ENCODE data around the gene LMBRD1.

Gene LMBRD1

GRCh38 chr6:69783108-69783507 is 13.7 kb downstream of the LMBRD1 start:
- Histone ChIP-seq H3K9ac (no peak overlapping the region), H3K27ac (no peak overlapping the region), H3K4me2 (no peak overlapping the region), H4K20me1 (ENCODE audit: insufficient read depth) (no peaks in the 10 kb centered on the region), H3K27me3 (ENCODE audit: insufficient read depth, low read depth) (no peaks in the 10 kb centered on the region), H3K4me3 (IDR thresholded peaks at IDR 0.05; ENCODE audit: insufficient read depth, low read depth, low read length) (no peak overlapping the region), H2AFZ (ENCODE audit: low read depth) (no peak overlapping the region), H3K79me2 (ENCODE audit: insufficient read depth, low read depth) (no peaks in the 10 kb centered on the region), H3K36me3 (ENCODE audit: insufficient read depth) (no peaks in the 10 kb centered on the region), H3K4me1 (ENCODE audit: low read depth, poor library complexity, severe bottlenecking) (peaks cover 10% of the 10 kb centered on the region)
- no peak for TF ChIP-seq CTCF (conservative IDR thresholded peaks at IDR 0.05; ENCODE audit: low read depth, low read length)

- peaks cover 10% of the 10 kb centered on the region for H3K4me1 ChIP-seq (ENCODE audit: low read depth, poor library complexity, severe bottlenecking)
- H3K79me2 ChIP-seq (ENCODE audit: insufficient read depth, low read depth): no peaks in the 10 kb centered on the region
- H3K4me3 ChIP-seq (IDR thresholded peaks at IDR 0.05; ENCODE audit: insufficient read depth, low read depth, low read length): no peak overlapping the region
- no peak overlapping the region for H3K4me2 ChIP-seq
- H3K9ac ChIP-seq: no peak overlapping the region
- no peak overlapping the region for H3K27ac ChIP-seq
- H3K27me3 ChIP-seq (ENCODE audit: insufficient read depth, low read depth): no peaks in the 10 kb centered on the region
- H2AFZ ChIP-seq (ENCODE audit: low read depth): no peak overlapping the region
- TF ChIP-seq CTCF (conservative IDR thresholded peaks at IDR 0.05; ENCODE audit: low read depth, low read length): no peak
- no peaks in the 10 kb centered on the region for H4K20me1 ChIP-seq (ENCODE audit: insufficient read depth)
- H3K36me3 ChIP-seq (ENCODE audit: insufficient read depth): no peaks in the 10 kb centered on the region
Observed at GRCh38 chr6:69780585-69781178, 16.1 kb downstream of the LMBRD1 start.

- H3K27ac ChIP-seq: no peak overlapping the region
- no peak for TF ChIP-seq CTCF (conservative IDR thresholded peaks at IDR 0.05; ENCODE audit: low read depth, low read length)
- H3K79me2 ChIP-seq (ENCODE audit: insufficient read depth, low read depth): no peaks in the 10 kb centered on the region
- no peak overlapping the region for H2AFZ ChIP-seq (ENCODE audit: low read depth)
- no peaks in the 10 kb centered on the region for H3K36me3 ChIP-seq (ENCODE audit: insufficient read depth)
- H3K27me3 ChIP-seq (ENCODE audit: insufficient read depth, low read depth): no peaks in the 10 kb centered on the region
- no peak overlapping the region for H3K4me2 ChIP-seq
- no peaks in the 10 kb centered on the region for H4K20me1 ChIP-seq (ENCODE audit: insufficient read depth)
- no peak overlapping the region for H3K4me3 ChIP-seq (IDR thresholded peaks at IDR 0.05; ENCODE audit: insufficient read depth, low read depth, low read length)
- H3K4me1 ChIP-seq (ENCODE audit: low read depth, poor library complexity, severe bottlenecking): no peaks in the 10 kb centered on the region
- no peak overlapping the region for H3K9ac ChIP-seq
Observed at GRCh38 chr6:69775941-69776340, 20.9 kb downstream of the LMBRD1 start.

- Histone ChIP-seq H3K4me2 (no peak overlapping the region), H3K27me3 (ENCODE audit: insufficient read depth, low read depth) (no peaks in the 10 kb centered on the region), H3K9ac (no peak overlapping the region), H4K20me1 (ENCODE audit: insufficient read depth) (no peaks in the 10 kb centered on the region), H3K4me1 (ENCODE audit: low read depth, poor library complexity, severe bottlenecking) (no peaks in the 10 kb centered on the region), H3K79me2 (ENCODE audit: insufficient read depth, low read depth) (no peaks in the 10 kb centered on the region), H3K27ac (no peak overlapping the region), H3K4me3 (IDR thresholded peaks at IDR 0.05; ENCODE audit: insufficient read depth, low read depth, low read length) (no peak overlapping the region), H3K36me3 (ENCODE audit: insufficient read depth) (no peaks in the 10 kb centered on the region), H2AFZ (ENCODE audit: low read depth) (no peak overlapping the region)
- no peak for TF ChIP-seq CTCF (conservative IDR thresholded peaks at IDR 0.05; ENCODE audit: low read depth, low read length)
Observed at GRCh38 chr6:69775585-69775849, 21.3 kb downstream of the LMBRD1 start.
